Mesodermal cell (in vitro differentiated cells): ENCODE data around the gene DLGAP1.

Source experiments
- H3K27ac ChIP-seq: 2 replicates; pipeline ENCODE4 v1.7.0; 2013; ENCODE audit warnings: mild to moderate bottlenecking, low read depth, low read length, moderate library complexity; ENCODE audit not compliant: severe bottlenecking
- H3K36me3 ChIP-seq: 2 replicates; pipeline ENCODE4 v1.7.1; 2013; ENCODE audit warnings: mild to moderate bottlenecking, low read length, moderate library complexity; ENCODE audit not compliant: control insufficient read depth, insufficient read depth
- H3K4me1 ChIP-seq: one replicate; pipeline ENCODE4 v1.7.1; 2013; ENCODE audit warnings: mild to moderate bottlenecking, low read length; ENCODE audit not compliant: insufficient read depth, control insufficient read depth, poor library complexity, severe bottlenecking
- H3K4me3 ChIP-seq: 2 replicates; pipeline ENCODE4 v1.7.0; 2013; ENCODE audit warnings: low read length, control low read depth, mild to moderate bottlenecking; ENCODE audit not compliant: insufficient read depth, poor library complexity, severe bottlenecking; ENCODE audit errors: extremely low read depth
- H3K9me3 ChIP-seq: 2 replicates; pipeline ENCODE4 v1.7.1; 2013; ENCODE audit warnings: mild to moderate bottlenecking, low read length, moderate library complexity; ENCODE audit not compliant: control insufficient read depth
- WGBS, 2 experiments: methylation state at CpG; one replicate each; pipeline ENCODE4 v1.1.5; 2013; ENCODE audit warnings: missing lambda C conversion rate in 2 of 2; ENCODE audit not compliant: insufficient coverage in 2 of 2; 5-methylcytosine and 5-hydroxymethylcytosine counted together

Gene DLGAP1

DNA sequence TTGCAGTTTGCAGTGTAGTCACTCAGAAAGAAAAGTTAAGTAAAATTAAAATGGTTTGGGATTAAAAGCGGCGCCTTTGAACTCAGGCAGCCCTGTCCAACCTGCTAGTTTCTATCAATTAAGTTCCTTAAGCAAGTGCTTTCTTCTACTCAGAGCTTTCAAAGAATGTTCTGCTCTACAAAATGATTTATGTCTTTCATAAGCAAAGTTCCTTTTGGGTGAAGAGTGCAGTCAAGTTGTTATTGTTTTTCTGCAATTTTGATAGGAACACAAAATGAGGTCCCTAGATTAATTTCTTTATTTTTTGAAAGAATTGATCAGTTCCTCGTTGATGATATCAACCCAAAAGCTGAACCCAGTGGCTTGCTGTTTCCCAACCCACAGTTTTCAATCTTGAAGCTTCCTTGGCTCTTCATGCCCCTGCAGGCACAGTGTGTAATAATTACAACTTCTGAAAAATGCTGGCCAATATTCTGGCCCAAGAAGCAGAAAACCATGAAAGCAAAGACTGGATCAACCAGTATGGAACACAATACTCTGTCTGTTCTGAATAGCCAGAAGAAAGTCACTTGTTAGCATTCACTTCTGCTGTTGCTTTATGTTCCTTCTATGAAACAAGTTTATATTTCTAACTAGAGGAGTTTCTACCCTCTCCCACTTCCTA is 916.0 kb downstream of the DLGAP1 start:
- Histone ChIP-seq H3K36me3 (no peaks in the 10 kb centered on the region), H3K9me3 (no peaks in the 10 kb centered on the region), H3K4me3 (no peak overlapping the region), H3K27ac (no peak overlapping the region), H3K4me1 (no peaks in the 10 kb centered on the region)
- WGBS, 2 experiments: 92 to 100% methylated on average over 2 to 3 of the region's 3 CpGs

DNA sequence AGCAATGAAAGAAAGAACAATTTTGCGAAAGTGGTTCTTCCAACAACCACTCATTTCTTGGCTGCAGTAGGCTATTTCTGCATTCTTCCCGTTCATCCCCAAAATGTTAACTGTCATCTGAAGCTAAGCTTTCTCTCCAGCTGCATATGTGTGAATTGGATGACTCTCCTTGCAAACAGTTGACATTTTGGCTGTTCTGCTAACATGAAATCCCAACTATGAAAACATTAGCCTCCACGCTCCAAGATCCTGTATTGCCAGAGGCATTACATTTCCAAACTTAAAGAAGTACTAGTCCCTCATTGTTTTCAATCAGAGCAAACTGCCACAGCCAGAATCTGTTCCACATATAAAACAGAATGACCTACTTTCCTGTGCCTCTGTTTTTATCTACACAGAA is 916.7 kb downstream of the DLGAP1 start:
- Histone ChIP-seq H3K36me3 (no peaks in the 10 kb centered on the region), H3K4me1 (no peaks in the 10 kb centered on the region), H3K9me3 (no peaks in the 10 kb centered on the region), H3K27ac (no peak overlapping the region), H3K4me3 (no peak overlapping the region)
- WGBS, 2 experiments: 87 to 93% methylated on average over 2 to 3 of the region's 3 CpGs

DNA sequence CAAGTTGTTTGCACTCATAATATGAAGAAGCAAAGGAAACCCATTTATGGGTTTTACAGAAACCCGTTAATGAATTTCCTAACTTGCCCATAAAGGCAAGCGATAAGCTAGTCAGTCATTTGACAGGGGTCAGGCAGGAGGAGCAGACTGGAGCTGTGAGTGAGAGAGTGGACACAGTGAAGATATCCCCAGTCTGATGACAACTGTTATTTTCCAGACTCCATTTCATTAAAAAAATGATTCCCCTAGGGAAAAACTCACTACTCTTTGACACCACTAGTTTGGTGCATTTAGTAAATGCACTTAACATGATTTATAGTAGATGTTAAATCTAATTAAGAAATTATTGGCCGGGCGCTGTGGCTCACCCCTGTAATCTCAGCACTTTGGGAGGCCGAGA is 924.3 kb downstream of the DLGAP1 start:
- WGBS, 2 experiments: 94 to 100% methylated on average over 2 to 4 of the region's 5 CpGs
- Histone ChIP-seq H3K9me3 (no peaks in the 10 kb centered on the region), H3K4me1 (peaks cover 15% of the 10 kb centered on the region), H3K27ac (no peak overlapping the region), H3K36me3 (no peaks in the 10 kb centered on the region), H3K4me3 (no peak overlapping the region)

- no peak overlapping the region for H3K4me3 ChIP-seq
- H3K36me3 ChIP-seq: no peaks in the 10 kb centered on the region
- peaks cover 18% of the 10 kb centered on the region for H3K4me1 ChIP-seq
- H3K9me3 ChIP-seq: peaks cover 1% of the 10 kb centered on the region
- H3K27ac ChIP-seq: no peak overlapping the region
- WGBS, 2 experiments: 67 to 72% methylated on average over 2 to 3 of the region's 3 CpGs
Observed at GRCh38 chr18:3529601-3530000, 925.5 kb downstream of the DLGAP1 start.

DNA sequence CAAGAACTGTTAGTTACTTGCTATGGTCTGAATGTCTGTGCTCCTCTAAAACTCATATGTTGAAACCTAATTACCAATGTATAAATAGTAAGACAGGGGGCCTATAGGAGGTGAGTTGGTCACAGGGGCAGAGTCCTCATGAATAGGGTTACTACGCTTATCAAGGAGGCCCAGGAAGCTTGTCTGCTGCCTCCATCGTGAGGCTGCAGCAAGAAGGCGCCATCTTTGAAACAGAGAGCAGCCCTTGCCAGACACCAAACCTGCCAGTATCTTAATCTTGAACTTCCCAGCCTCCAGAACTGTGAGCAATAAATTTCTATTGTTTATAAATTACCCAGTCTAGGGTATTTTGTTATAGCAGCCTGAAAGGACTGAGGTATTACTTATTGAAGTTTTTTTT is 926.0 kb downstream of the DLGAP1 start:
- peaks cover 7% of the 10 kb centered on the region for H3K9me3 ChIP-seq
- 60 to 100% methylated on average over 1 to 2 of the region's 3 CpGs for WGBS, 2 experiments
- H3K4me1 ChIP-seq: peaks cover 18% of the 10 kb centered on the region

DNA sequence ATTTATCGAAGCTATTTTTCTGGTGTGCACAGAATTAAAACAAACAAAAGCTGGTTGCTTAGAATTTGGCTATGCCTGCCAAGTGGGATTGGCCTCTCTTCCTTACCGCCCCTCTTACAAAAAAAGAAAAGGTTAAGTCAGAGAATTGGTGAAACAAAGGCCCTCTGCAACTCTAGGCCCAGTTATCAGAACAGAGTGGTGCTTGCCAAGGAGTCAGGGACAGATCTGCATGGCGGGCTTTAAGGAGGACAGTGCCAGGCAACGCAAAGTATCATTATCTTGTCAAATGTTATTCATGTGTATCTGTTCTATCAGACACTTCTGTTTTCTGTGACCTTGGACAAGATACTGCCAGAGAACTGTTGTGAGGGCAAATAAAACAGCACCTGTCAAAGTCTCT is 926.9 kb downstream of the DLGAP1 start:
- Histone ChIP-seq H3K9me3 (peaks cover 7% of the 10 kb centered on the region), H3K4me1 (peaks cover 18% of the 10 kb centered on the region), H3K4me3 (no peak overlapping the region), H3K27ac (no peak overlapping the region), H3K36me3 (no peaks in the 10 kb centered on the region)
- WGBS, 2 experiments: 83 to 100% methylated on average over 1 to 3 of the region's 4 CpGs

More for the DNA sequence above, 926.0 kb downstream of the DLGAP1 start:
- Histone ChIP-seq H3K4me3 (no peak overlapping the region), H3K36me3 (no peaks in the 10 kb centered on the region), H3K27ac (no peak overlapping the region)

GRCh38 chr18:3526421-3527354 is 928.4 kb downstream of the DLGAP1 start:
- WGBS, 2 experiments: 57 to 70% methylated on average over 9 to 11 of the region's 13 CpGs
- H3K27ac ChIP-seq: peak overlapping the region; percentile 92
- peaks cover 18% of the 10 kb centered on the region for H3K4me1 ChIP-seq

GRCh38 chr18:3525870-3526420 is 929.2 kb downstream of the DLGAP1 start:
- H3K4me1 ChIP-seq: peaks cover 18% of the 10 kb centered on the region
- H3K4me3 ChIP-seq: no peak overlapping the region
- H3K36me3 ChIP-seq: no peaks in the 10 kb centered on the region
- WGBS, 2 experiments: 81 to 84% methylated on average over 6 to 8 of the region's 10 CpGs
- H3K27ac ChIP-seq: peak overlapping the region; percentile 92
- peaks cover 7% of the 10 kb centered on the region for H3K9me3 ChIP-seq

More at GRCh38 chr18:3526421-3527354, 928.4 kb downstream of the DLGAP1 start:
- Histone ChIP-seq H3K36me3 (no peaks in the 10 kb centered on the region), H3K9me3 (peaks cover 7% of the 10 kb centered on the region), H3K4me3 (no peak overlapping the region)

- 86 to 90% methylated on average over 3 to 5 of the region's 5 CpGs for whole genome bisulfite sequencing, 2 experiments
- H3K4me3 ChIP-seq: no peak overlapping the region
- peaks cover 18% of the 10 kb centered on the region for H3K4me1 ChIP-seq
- no peaks in the 10 kb centered on the region for H3K36me3 ChIP-seq
- H3K9me3 ChIP-seq: peaks cover 7% of the 10 kb centered on the region
- no peak overlapping the region for H3K27ac ChIP-seq
Observed at GRCh38 chr18:3524706-3525105, 930.4 kb downstream of the DLGAP1 start.

- 79 to 84% methylated on average over 7 to 8 of the region's 11 CpGs for WGBS, 2 experiments
- Histone ChIP-seq H3K36me3 (no peaks in the 10 kb centered on the region), H3K27ac (no peak overlapping the region), H3K9me3 (peaks cover 7% of the 10 kb centered on the region), H3K4me3 (no peak overlapping the region), H3K4me1 (no peaks in the 10 kb centered on the region)
Observed at GRCh38 chr18:3520230-3521085, 934.6 kb downstream of the DLGAP1 start.
